CD8-positive, alpha-beta memory T cell (primary cell): ENCODE measurements around the gene CEP152. TPM values are rescaled to one million over a fixed set of nuclear protein-coding genes. Genes with fewer than 3 reads are reported as not detected.

Experiments used
- CTCF ChIA-PET: fragments of 350-600 bp; sonication (Branson Sonifier 250); formaldehyde crosslinking; loops from one replicate; lab custom pipeline; 2021; ENCODE audit warnings: antibody characterized with exemption; lab: Charles Lee
- POLR2A ChIA-PET: fragments of 350-600 bp; sonication (Branson Sonifier 250); formaldehyde crosslinking; loops from one replicate; lab custom pipeline; 2021; ENCODE audit warnings: antibody characterized with exemption; lab: Charles Lee
- DNase-seq, 5 donors: peaks; one replicate each; pipeline versions ENCODE4 v3.0.0 to v3.0.0-alpha.2; 2020 to 2022; ENCODE audit warnings: mixed read lengths in 1 of 5
- H3K27ac ChIP-seq: one replicate; pipeline ENCODE4 v1.7.0; 2013; ENCODE audit warnings: low read depth, mild to moderate bottlenecking, low read length, moderate library complexity
- H3K27me3 ChIP-seq: 2 replicates; pipeline ENCODE4 v1.7.0; 2013; ENCODE audit warnings: low read length, mild to moderate bottlenecking; ENCODE audit not compliant: insufficient read depth, poor library complexity, severe bottlenecking
- H3K36me3 ChIP-seq: 2 replicates; pipeline ENCODE4 v1.7.0; 2013; ENCODE audit warnings: mild to moderate bottlenecking, low read length, moderate library complexity; ENCODE audit not compliant: insufficient read depth
- H3K4me1 ChIP-seq: 2 replicates; pipeline ENCODE4 v1.7.0; 2013; ENCODE audit warnings: mild to moderate bottlenecking, low read length, moderate library complexity; ENCODE audit not compliant: insufficient read depth
- H3K4me3 ChIP-seq: 2 replicates; pipeline ENCODE4 v1.7.0; 2013; ENCODE audit warnings: mild to moderate bottlenecking, low read length
- H3K9me3 ChIP-seq: 2 replicates; pipeline ENCODE4 v1.7.0; 2013; ENCODE audit warnings: mild to moderate bottlenecking, low read length
- H3K27ac Mint-ChIP-seq, 8 donors: one replicate each; pipeline ENCODE4 v1.8.0; 2020 to 2021; ENCODE audit warnings: mixed read lengths in 8 of 8, mild to moderate bottlenecking in 6 of 8, inconsistent platforms in 3 of 8, moderate library complexity in 3 of 8
- H3K27me3 Mint-ChIP-seq, 2 donors: one replicate each; pipeline ENCODE4 v1.8.0; 2020 to 2021; ENCODE audit warnings: mixed read lengths in 2 of 2, mild to moderate bottlenecking in 1 of 2, moderate library complexity in 1 of 2
- H3K36me3 Mint-ChIP-seq, 3 donors: one replicate each; pipeline ENCODE4 v1.8.0; 2020 to 2021; ENCODE audit warnings: mixed read lengths in 3 of 3, inconsistent platforms in 1 of 3, mild to moderate bottlenecking in 1 of 3
- H3K4me1 Mint-ChIP-seq, 3 donors: one replicate each; pipeline ENCODE4 v1.8.0; 2020 to 2021; ENCODE audit warnings: mixed read lengths in 3 of 3, inconsistent platforms in 1 of 3, mild to moderate bottlenecking in 1 of 3
- H3K4me3 Mint-ChIP-seq, 7 donors: one replicate each; pipeline ENCODE4 v1.8.0; 2020 to 2021; ENCODE audit warnings: mixed read lengths in 7 of 7, mild to moderate bottlenecking in 6 of 7, moderate library complexity in 4 of 7, inconsistent platforms in 2 of 7
- H3K9me3 Mint-ChIP-seq, 5 donors: one replicate each; pipeline ENCODE4 v1.8.0; 2020 to 2022; ENCODE audit warnings: mixed read lengths in 5 of 5, mild to moderate bottlenecking in 3 of 5, moderate library complexity in 2 of 5, inconsistent platforms in 1 of 5
- polyA plus RNA-seq: library from polyadenylated mRNA; unstranded; fragments of 300-500 nt; fragmentation: Illumina TruSeq; gene quantifications from one replicate; pipeline ENCODE4 v1.2.3, GENCODE V29; 2021
- total RNA-seq, 2 experiments: library from RNA; stranded (reverse); gene quantifications; one replicate each; pipeline ENCODE4 v1.2.3, GENCODE V29; 2021

The CEP152 gene
- total and polyA plus RNA-seq, 3 experiments from 2014 or later = 6.5 to 20.7 (median 19.7) TPM

- no peaks in the 10 kb centered on the region for H3K27me3 Mint-ChIP-seq
- H3K4me1 Mint-ChIP-seq = no peaks in the 10 kb centered on the region
- peaks cover 17 to 60% (median 24%) of the 10 kb centered on the region in 3 donors for H3K36me3 Mint-ChIP-seq
- no peaks in the 10 kb centered on the region for H3K9me3 ChIP-seq
- CTCF ChIA-PET = no interaction called here
- no peaks in the 10 kb centered on the region for H3K9me3 Mint-ChIP-seq
- no peak overlapping the region for H3K4me3 Mint-ChIP-seq
- no peak overlapping the region for H3K27ac ChIP-seq
- H3K4me3 ChIP-seq = no peak overlapping the region
- no peaks in the 10 kb centered on the region for H3K27me3 ChIP-seq
- no peaks in the 10 kb centered on the region for H3K36me3 ChIP-seq
- no peak for DNase-seq
- H3K4me1 ChIP-seq = no peaks in the 10 kb centered on the region
- POLR2A ChIA-PET = no interaction called here
- H3K27ac Mint-ChIP-seq = no peak overlapping the region
Observed at GRCh38 chr15:48759921-48760320, 50.9 kb downstream of the CEP152 start.

DNA sequence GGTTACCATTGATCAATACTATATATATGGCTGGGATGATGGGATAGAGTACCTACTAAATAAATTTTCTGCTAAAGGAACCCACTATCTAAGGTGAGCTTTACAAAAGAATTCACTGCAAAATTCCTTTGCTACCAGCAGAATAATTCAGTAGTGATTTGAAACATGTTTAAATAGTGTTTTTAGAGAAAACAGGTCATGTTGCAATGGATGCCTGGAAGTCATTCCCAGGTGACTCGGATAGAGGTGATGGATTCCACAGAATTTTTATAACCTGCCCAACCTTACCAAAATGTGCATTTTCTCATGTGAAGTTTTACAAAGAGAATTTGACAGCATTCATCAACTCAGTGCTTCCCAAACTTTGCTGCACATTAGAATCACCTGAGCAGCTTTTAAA is 53.2 kb downstream of the CEP152 start:
- CTCF ChIA-PET = no interaction called here
- Mint-ChIP-seq H3K9me3 (no peaks in the 10 kb centered on the region), H3K27ac (no peak overlapping the region), H3K4me3 (no peak overlapping the region), H3K4me1 (no peaks in the 10 kb centered on the region), H3K36me3 (peaks cover 13 to 53% (median 19%) of the 10 kb centered on the region in 3 donors), H3K27me3 (no peaks in the 10 kb centered on the region)
- Histone ChIP-seq H3K36me3 (no peaks in the 10 kb centered on the region), H3K27me3 (no peaks in the 10 kb centered on the region), H3K27ac (no peak overlapping the region), H3K4me1 (no peaks in the 10 kb centered on the region), H3K9me3 (no peaks in the 10 kb centered on the region), H3K4me3 (no peak overlapping the region)
- POLR2A ChIA-PET = no interaction called here
- no peak for DNase-seq

GRCh38 chr15:48754011-48754410 is 56.9 kb downstream of the CEP152 start:
- Histone ChIP-seq H3K9me3 (no peaks in the 10 kb centered on the region), H3K4me1 (no peaks in the 10 kb centered on the region), H3K36me3 (no peaks in the 10 kb centered on the region), H3K27me3 (no peaks in the 10 kb centered on the region), H3K27ac (no peak overlapping the region), H3K4me3 (no peak overlapping the region)
- H3K27me3 Mint-ChIP-seq = no peaks in the 10 kb centered on the region
- no peak overlapping the region for H3K27ac Mint-ChIP-seq
- CTCF ChIA-PET = no interaction called here
- no peak for DNase-seq
- H3K9me3 Mint-ChIP-seq = no peaks in the 10 kb centered on the region
- POLR2A ChIA-PET = no interaction called here
- no peak overlapping the region for H3K4me3 Mint-ChIP-seq
- H3K36me3 Mint-ChIP-seq = peaks cover 13 to 55% (median 25%) of the 10 kb centered on the region in 3 donors
- H3K4me1 Mint-ChIP-seq = no peaks in the 10 kb centered on the region

DNA sequence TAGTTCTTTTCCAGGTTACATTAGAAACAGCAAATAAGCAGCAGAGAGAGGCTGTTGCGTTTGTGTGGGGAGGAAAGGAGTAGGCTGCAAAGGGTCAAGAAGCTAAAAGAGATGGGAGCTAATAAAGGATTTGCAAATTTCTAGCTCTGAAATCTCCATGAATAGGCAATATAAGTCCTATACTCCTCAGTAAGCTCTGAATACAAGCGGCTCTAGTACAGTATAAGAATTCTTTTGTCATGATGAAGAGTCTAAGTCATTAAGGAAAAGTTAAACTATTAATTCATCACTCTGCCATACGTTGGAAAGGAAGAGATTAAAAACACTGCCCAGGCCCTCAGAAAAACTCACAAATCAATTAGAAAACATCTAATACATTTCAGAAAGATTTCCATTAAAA is 59.3 kb downstream of the CEP152 start:
- ChIA-PET CTCF (no interaction called here), POLR2A (interaction anchor here (0.6 kb wide), 1 partner anchor 69 kb away, joined by 3 read pairs; no protein-coding TSS in a partner anchor)
- no peak overlapping the region for H3K4me3 ChIP-seq
- no peak overlapping the region for H3K27ac ChIP-seq
- Mint-ChIP-seq H3K9me3 (no peaks in the 10 kb centered on the region), H3K4me1 (no peaks in the 10 kb centered on the region), H3K27me3 (no peaks in the 10 kb centered on the region), H3K36me3 (peaks cover 26 to 52% (median 42%) of the 10 kb centered on the region in 3 donors), H3K27ac (no peak overlapping the region), H3K4me3 (no peak overlapping the region)
- DNase-seq = no peak
- no peaks in the 10 kb centered on the region for H3K27me3 ChIP-seq
- H3K36me3 ChIP-seq = no peaks in the 10 kb centered on the region
- H3K9me3 ChIP-seq = no peaks in the 10 kb centered on the region
- no peaks in the 10 kb centered on the region for H3K4me1 ChIP-seq

- H3K36me3 Mint-ChIP-seq = peaks cover 27 to 59% (median 41%) of the 10 kb centered on the region in 3 donors
- ChIA-PET POLR2A (no interaction called here), CTCF (no interaction called here)
- Histone ChIP-seq H3K9me3 (no peaks in the 10 kb centered on the region), H3K36me3 (no peaks in the 10 kb centered on the region), H3K27ac (no peak overlapping the region), H3K4me3 (no peak overlapping the region), H3K27me3 (no peaks in the 10 kb centered on the region), H3K4me1 (no peaks in the 10 kb centered on the region)
- no peak overlapping the region for H3K27ac Mint-ChIP-seq
- H3K4me1 Mint-ChIP-seq = no peaks in the 10 kb centered on the region
- H3K9me3 Mint-ChIP-seq = no peaks in the 10 kb centered on the region
- no peaks in the 10 kb centered on the region for H3K27me3 Mint-ChIP-seq
- H3K4me3 Mint-ChIP-seq = no peak overlapping the region
- DNase-seq = no peak
Observed at GRCh38 chr15:48748535-48748934, 62.3 kb downstream of the CEP152 start.

DNA sequence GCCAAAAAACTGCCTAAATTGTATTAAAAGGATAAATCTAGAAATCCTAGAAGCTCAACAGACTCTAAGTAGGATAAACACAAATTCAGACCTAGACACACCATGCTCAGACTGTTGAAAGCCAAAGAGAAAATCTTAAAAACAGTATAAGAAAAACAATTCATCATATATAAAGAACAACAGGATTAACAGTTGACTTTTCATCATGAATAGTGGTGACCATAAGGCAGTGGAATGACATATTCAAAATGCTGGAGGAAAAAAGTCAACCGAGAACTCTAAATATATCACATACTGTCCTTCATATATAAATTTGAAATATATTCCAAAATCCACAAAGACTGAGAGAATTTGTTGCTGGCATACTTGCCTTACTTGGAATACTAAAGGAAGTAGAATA is 77.3 kb downstream of the CEP152 start:
- no peak overlapping the region for H3K27ac ChIP-seq
- no peaks in the 10 kb centered on the region for H3K36me3 ChIP-seq
- Mint-ChIP-seq H3K4me3 (no peak overlapping the region), H3K36me3 (peaks cover 35 to 72% (median 51%) of the 10 kb centered on the region in 3 donors), H3K9me3 (peaks cover 9 to 20% (median 16%) of the 10 kb centered on the region in 5 donors), H3K4me1 (no peaks in the 10 kb centered on the region), H3K27me3 (no peaks in the 10 kb centered on the region), H3K27ac (no peak overlapping the region)
- DNase-seq = no peak
- H3K27me3 ChIP-seq = no peaks in the 10 kb centered on the region
- H3K4me3 ChIP-seq = no peak overlapping the region
- H3K4me1 ChIP-seq = no peaks in the 10 kb centered on the region
- ChIA-PET POLR2A (no interaction called here), CTCF (no interaction called here)
- H3K9me3 ChIP-seq = no peaks in the 10 kb centered on the region

DNA sequence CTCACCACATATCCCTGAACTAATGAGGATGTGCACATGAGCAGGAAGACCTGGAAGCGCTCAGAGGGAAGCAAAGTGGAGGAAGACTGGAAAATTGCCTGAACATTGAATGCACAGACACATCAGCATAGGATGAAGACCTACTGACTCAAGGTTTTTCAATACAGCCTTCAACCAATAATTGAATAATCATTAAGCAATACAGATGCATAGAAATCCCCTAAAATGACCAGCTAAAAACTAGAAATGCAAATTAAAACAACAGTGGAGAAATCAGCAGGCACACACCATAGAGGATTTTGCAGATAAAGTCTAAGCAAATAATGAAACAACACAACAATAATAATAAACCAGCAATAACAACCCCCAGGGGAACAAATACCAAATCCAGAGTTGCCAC is 80.4 kb downstream of the CEP152 start:
- H3K4me1 ChIP-seq = no peaks in the 10 kb centered on the region
- Mint-ChIP-seq H3K27ac (no peak overlapping the region), H3K4me3 (no peak overlapping the region), H3K27me3 (no peaks in the 10 kb centered on the region), H3K36me3 (peaks cover 32 to 64% (median 39%) of the 10 kb centered on the region in 3 donors), H3K9me3 (peaks cover 9 to 16% (median 11%) of the 10 kb centered on the region in 5 donors), H3K4me1 (no peaks in the 10 kb centered on the region)
- CTCF ChIA-PET = no interaction called here
- POLR2A ChIA-PET = no interaction called here
- H3K9me3 ChIP-seq = no peaks in the 10 kb centered on the region
- H3K27me3 ChIP-seq = no peaks in the 10 kb centered on the region
- H3K4me3 ChIP-seq = no peak overlapping the region
- H3K27ac ChIP-seq = no peak overlapping the region
- DNase-seq = no peak
- no peaks in the 10 kb centered on the region for H3K36me3 ChIP-seq

DNA sequence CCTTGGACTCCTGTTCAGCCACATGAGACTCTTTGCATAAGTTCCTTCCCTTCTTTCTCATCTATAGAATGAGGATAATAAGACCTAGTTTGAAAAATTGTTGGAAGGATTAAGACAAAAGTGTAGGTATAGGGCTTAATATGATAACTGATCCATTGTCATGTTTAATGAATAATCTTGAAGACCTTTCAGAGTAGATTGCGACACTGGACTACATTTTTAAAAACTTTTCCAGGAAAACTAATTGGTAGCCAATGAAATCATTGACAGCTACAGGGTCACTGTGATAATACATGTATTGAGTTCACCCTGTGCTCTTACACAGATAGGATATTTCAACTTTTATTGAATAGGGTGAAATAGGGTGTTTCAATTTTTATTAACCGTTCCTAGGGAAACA is 86.9 kb downstream of the CEP152 start:
- POLR2A ChIA-PET = no interaction called here
- Mint-ChIP-seq H3K9me3 (no peaks in the 10 kb centered on the region), H3K27me3 (no peaks in the 10 kb centered on the region), H3K4me1 (no peaks in the 10 kb centered on the region), H3K36me3 (peaks cover 11 to 19% (median 14%) of the 10 kb centered on the region in 3 donors), H3K4me3 (no peak overlapping the region), H3K27ac (no peak overlapping the region)
- H3K36me3 ChIP-seq = no peaks in the 10 kb centered on the region
- no peaks in the 10 kb centered on the region for H3K9me3 ChIP-seq
- no peak overlapping the region for H3K4me3 ChIP-seq
- H3K4me1 ChIP-seq = no peaks in the 10 kb centered on the region
- no peaks in the 10 kb centered on the region for H3K27me3 ChIP-seq
- DNase-seq = no peak
- CTCF ChIA-PET = no interaction called here
- H3K27ac ChIP-seq = no peak overlapping the region
